ENCODE data around the gene NEU3. TPM values are rescaled to one million over a fixed set of nuclear protein-coding genes. Genes with fewer than 3 reads are reported as not detected.

Gene NEU3
- total RNA-seq, 4 donors from 2014 or later: 10.9 to 50.0 (median 13.3) TPM

DNA sequence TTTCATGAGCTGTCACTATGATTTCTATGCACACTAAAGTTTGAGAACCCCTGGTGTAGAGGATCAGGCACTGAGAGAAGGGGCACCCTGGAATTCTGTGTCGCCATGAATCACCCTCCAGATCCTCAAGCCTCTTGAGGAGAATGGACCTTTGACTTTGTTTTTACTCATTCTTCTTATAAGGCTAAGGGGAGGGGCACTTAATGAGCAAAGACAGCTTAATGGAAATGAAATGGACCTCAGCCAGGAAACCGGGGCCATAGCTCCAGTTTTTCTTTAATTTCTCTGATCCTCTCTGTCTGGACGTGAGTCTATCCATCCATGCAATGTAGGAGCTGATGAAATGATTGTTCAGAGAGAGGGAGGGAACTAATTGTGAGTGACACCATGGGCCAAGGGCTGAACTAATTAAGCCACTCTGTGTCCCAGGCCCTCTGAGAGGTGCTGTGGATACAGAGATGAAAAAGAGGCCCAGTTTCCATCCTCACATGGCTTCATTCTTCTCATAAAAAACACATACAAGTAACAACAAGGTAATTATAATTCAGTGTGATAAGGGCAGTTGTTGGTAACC lies 75.1 kb downstream of the NEU3 start:
- TF ChIP-seq, protein P1, sequence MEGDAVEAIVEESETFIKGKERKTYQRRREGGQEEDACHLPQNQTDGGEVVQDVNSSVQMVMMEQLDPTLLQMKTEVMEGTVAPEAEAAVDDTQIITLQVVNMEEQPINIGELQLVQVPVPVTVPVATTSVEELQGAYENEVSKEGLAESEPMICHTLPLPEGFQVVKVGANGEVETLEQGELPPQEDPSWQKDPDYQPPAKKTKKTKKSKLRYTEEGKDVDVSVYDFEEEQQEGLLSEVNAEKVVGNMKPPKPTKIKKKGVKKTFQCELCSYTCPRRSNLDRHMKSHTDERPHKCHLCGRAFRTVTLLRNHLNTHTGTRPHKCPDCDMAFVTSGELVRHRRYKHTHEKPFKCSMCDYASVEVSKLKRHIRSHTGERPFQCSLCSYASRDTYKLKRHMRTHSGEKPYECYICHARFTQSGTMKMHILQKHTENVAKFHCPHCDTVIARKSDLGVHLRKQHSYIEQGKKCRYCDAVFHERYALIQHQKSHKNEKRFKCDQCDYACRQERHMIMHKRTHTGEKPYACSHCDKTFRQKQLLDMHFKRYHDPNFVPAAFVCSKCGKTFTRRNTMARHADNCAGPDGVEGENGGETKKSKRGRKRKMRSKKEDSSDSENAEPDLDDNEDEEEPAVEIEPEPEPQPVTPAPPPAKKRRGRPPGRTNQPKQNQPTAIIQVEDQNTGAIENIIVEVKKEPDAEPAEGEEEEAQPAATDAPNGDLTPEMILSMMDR (IDR thresholded peaks at IDR 0.05): no peak
- no peak for TF ChIP-seq POLR2A (IDR thresholded peaks at IDR 0.05)
- DNase-seq: no peak
- Histone ChIP-seq H3K4me1 (no peaks in the 10 kb centered on the region), H3K27me3 (no peaks in the 10 kb centered on the region), H3K36me3 (no peaks in the 10 kb centered on the region), H3K4me3 (no peak overlapping the region), H3K9me3 (no peaks in the 10 kb centered on the region), H3K27ac (no peak overlapping the region)
- intact Hi-C loops (cut with DNase I; ENCODE audit: low total_unique reads): no loop called here

DNA sequence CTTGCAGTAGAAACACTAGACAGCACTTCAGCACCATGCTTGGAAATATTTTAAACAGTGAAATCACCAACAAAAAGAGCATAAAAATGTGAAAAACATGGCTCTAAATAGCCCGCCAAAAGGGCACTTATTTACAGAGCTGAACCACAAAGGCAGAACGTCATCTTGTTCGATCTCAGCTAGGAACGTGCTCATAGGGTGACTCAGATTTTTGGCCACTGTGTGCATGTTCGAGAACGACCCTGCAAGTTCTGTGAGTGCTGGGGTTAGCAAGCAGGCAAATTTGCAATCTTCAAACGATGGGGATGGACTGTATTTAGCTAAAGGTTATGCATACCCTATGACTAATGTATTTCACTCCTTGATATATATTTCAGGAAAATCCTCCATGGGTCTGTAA lies 77.3 kb downstream of the NEU3 start:
- Histone ChIP-seq H3K4me1 (no peaks in the 10 kb centered on the region), H3K9me3 (no peaks in the 10 kb centered on the region), H3K4me3 (no peak overlapping the region), H3K27ac (no peak overlapping the region), H3K27me3 (no peaks in the 10 kb centered on the region), H3K36me3 (no peaks in the 10 kb centered on the region)
- intact Hi-C loops (cut with DNase I; ENCODE audit: low total_unique reads): no loop called here
- no peak for TF ChIP-seq POLR2A (IDR thresholded peaks at IDR 0.05)
- TF ChIP-seq, protein P1 (IDR thresholded peaks at IDR 0.05): no peak
- no peak for DNase-seq

Small RNA genes lying within 50 kb of the gene (small RNA-seq; reads per million reads assigned to genes)
- gene RNU6-216P: not detected

Other genes with a start within 250 kb of the NEU3 start
- 10 to 100 TPM; 15.0 to 42.4 (median 25.0) TPM for gene RNF169, start 240.1 kb upstream of the NEU3 start, total RNA-seq
- 10 to 100 TPM in 3 of 4 donors, 1 to 10 TPM in 1; 5.9 to 74.2 (median 26.9) TPM for gene XRRA1, start 39.8 kb upstream of the NEU3 start, total RNA-seq
- 100 to 1,000 TPM in 1 of 4 donors, 10 to 100 TPM in 2, 1 to 10 TPM in 1; 4.9 to 126 (median 28.0) TPM for gene SPCS2, start 39.7 kb upstream of the NEU3 start, total RNA-seq
- not detected for gene OR2AT4, start 107.9 kb downstream of the NEU3 start, total RNA-seq
- gene SLCO2B1, start 162.2 kb downstream of the NEU3 start, total RNA-seq: 10 to 100 TPM; 11.8 to 58.1 (median 31.8) TPM